Measurements from ENCODE around the gene GOLGA6L2. TPM values are rescaled to one million over a fixed set of nuclear protein-coding genes. Genes with fewer than 3 reads are reported as not detected.

Gene GOLGA6L2
- total and polyA plus RNA-seq, 2 donors (not counting 3 experiments of a cell fraction or from before 2014, with no cell fraction given), result not detected

DNA sequence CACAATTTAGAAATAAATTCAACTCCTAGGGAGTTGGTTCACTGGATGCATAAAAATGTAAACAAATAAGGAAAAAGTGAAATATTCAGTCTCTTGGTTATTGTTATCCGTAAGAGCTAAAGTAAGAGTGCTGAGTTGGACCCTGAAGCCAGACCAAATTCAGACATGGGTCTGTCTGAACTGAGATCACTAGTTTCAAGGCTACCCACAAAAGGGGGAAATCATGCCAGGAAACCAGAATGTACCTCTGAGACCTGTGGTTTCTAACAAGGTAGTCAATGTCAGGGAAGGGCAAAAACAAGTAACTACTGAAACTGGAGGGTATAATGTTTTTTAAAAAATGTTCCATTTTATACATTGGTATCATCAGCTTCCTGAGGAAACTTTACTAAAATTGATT lies 35.2 kb upstream of the GOLGA6L2 start:
- FAIRE-seq (no peak), DNase-seq (ENCODE audit: low read depth, low spot score) (no peak)
- no TSS peak for BruUV-seq (replicated peaks)
- Histone ChIP-seq H3K9me3 (replicated peaks; ENCODE audit: control insufficient read depth, insufficient read depth, low read length) (no peaks in the 10 kb centered on the region), H3K36me3 (ENCODE audit: control insufficient read depth in 2 of 2, extremely low read depth in 1 of 2, insufficient read depth in 2 of 2, low read length in 2 of 2) (no peaks in the 10 kb centered on the region), H3K9me1 (replicated peaks; ENCODE audit: control insufficient read depth, extremely low read depth, insufficient read depth, low read length) (no peaks in the 10 kb centered on the region), H3K27me3 (ENCODE audit: control insufficient read depth in 2 of 2, insufficient read depth in 2 of 2, low read length in 2 of 2) (no peaks in the 10 kb centered on the region), H3K27ac (ENCODE audit: insufficient read depth, low read depth, low read length) (no peak overlapping the region), H3K4me2 (ENCODE audit: insufficient read depth, low read length) (no peak overlapping the region), H3K79me2 (ENCODE audit: control insufficient read depth, insufficient read depth, low read length) (no peaks in the 10 kb centered on the region), H3K9ac (replicated peaks; ENCODE audit: extremely low read depth, insufficient read depth, low read length) (no peak overlapping the region), H3K4me3 (replicated peaks in 1 of 3; ENCODE audit: insufficient read depth in 1 of 3, low read depth in 1 of 3, low read length in 3 of 3) (no peak overlapping the region), H2AFZ (ENCODE audit: low read depth, low read length) (no peak overlapping the region), H4K20me1 (replicated peaks; ENCODE audit: control insufficient read depth, extremely low read depth, insufficient read depth, low read length) (no peaks in the 10 kb centered on the region), H3K4me1 (ENCODE audit: control insufficient read depth, extremely low read depth, insufficient read depth, low read length) (no peaks in the 10 kb centered on the region)
- TF ChIP-seq POLR2AphosphoS5 (IDR thresholded peaks at IDR 0.05; ENCODE audit: insufficient read depth, low read depth, low read length) (no peak), POLR2A (IDR thresholded peaks at IDR 0.05; ENCODE audit: low read depth, low read length) (no peak), EZH2 (IDR thresholded peaks at IDR 0.05; ENCODE audit: borderline replicate concordance, low read depth, low read length, severe bottlenecking) (no peak), GATA2 (IDR thresholded peaks at IDR 0.05; ENCODE audit: insufficient read depth, insufficient read length, low read depth, low read length) (no peak), MYC (IDR thresholded peaks at IDR 0.05; ENCODE audit: low read depth, low read length) (no peak), JUN (IDR thresholded peaks at IDR 0.05; ENCODE audit: borderline replicate concordance, insufficient read depth, insufficient read length, low read depth) (no peak)
- TF ChIP-seq, protein P1, sequence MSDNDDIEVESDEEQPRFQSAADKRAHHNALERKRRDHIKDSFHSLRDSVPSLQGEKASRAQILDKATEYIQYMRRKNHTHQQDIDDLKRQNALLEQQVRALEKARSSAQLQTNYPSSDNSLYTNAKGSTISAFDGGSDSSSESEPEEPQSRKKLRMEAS (IDR thresholded peaks at IDR 0.05; ENCODE audit: insufficient read depth, insufficient read length), result no peak
- TF ChIP-seq, protein P2, sequence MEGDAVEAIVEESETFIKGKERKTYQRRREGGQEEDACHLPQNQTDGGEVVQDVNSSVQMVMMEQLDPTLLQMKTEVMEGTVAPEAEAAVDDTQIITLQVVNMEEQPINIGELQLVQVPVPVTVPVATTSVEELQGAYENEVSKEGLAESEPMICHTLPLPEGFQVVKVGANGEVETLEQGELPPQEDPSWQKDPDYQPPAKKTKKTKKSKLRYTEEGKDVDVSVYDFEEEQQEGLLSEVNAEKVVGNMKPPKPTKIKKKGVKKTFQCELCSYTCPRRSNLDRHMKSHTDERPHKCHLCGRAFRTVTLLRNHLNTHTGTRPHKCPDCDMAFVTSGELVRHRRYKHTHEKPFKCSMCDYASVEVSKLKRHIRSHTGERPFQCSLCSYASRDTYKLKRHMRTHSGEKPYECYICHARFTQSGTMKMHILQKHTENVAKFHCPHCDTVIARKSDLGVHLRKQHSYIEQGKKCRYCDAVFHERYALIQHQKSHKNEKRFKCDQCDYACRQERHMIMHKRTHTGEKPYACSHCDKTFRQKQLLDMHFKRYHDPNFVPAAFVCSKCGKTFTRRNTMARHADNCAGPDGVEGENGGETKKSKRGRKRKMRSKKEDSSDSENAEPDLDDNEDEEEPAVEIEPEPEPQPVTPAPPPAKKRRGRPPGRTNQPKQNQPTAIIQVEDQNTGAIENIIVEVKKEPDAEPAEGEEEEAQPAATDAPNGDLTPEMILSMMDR (IDR thresholded peaks at IDR 0.05; ENCODE audit: extremely low read depth in 1 of 2, insufficient read depth in 1 of 2, low read depth in 1 of 2, low read length in 2 of 2), result no peak
- intact Hi-C loops (cut with micrococcal nuclease), result no loop called here
- ChIA-PET CTCF (no interaction called here), POLR2A (no interaction called here)
- dilution Hi-C loops (cut with MboI; ENCODE audit: extremely low pct_ligation_motif_present, low sequenced_read_pairs), result no loop called here
